Mesothelial cell of epicardium (in vitro differentiated cells): ENCODE results near the gene MCM7. TPM values are rescaled to one million over a fixed set of nuclear protein-coding genes. Genes with fewer than 3 reads are reported as not detected.

Experiments used
- DNase-seq, 2 experiments: peaks; one replicate each; pipeline ENCODE4 v3.0.0; 2021; ENCODE audit warnings: low spot score in 2 of 2; ENCODE audit not compliant: unreplicated experiment in 2 of 2
- H3K27ac Mint-ChIP-seq: 2 replicates; pipeline ENCODE4 v1.8.0; 2021; ENCODE audit warnings: mixed read lengths
- H3K27me3 Mint-ChIP-seq: 2 replicates; pipeline ENCODE4 v1.8.0; 2021; ENCODE audit warnings: low read depth, mixed read lengths
- H3K36me3 Mint-ChIP-seq: 2 replicates; pipeline ENCODE4 v1.8.0; 2021; ENCODE audit warnings: mixed read lengths
- H3K4me1 Mint-ChIP-seq: 2 replicates; pipeline ENCODE4 v1.8.0; 2021; ENCODE audit warnings: mixed read lengths
- H3K4me3 Mint-ChIP-seq: 2 replicates; pipeline ENCODE4 v1.8.0; 2021; ENCODE audit warnings: mild to moderate bottlenecking, moderate library complexity, mixed read lengths
- H3K9me3 Mint-ChIP-seq: 2 replicates; pipeline ENCODE4 v1.8.0; 2021; ENCODE audit warnings: mixed read lengths
- CTCF ChIP-seq: fragments of 200-600 bp; sonication (generic); IDR thresholded peaks from one replicate; pipeline ENCODE4 v1.5.0; 2021; ENCODE audit warnings: antibody characterized with exemption; ENCODE audit not compliant: unreplicated experiment
- total RNA-seq: library from RNA; stranded (reverse); gene quantifications from 3 replicates; pipeline ENCODE4 v1.2.1, GENCODE V29; 2021

MCM7 gene
- total RNA-seq, 1 donor from 2014 or later: 171 TPM

DNA sequence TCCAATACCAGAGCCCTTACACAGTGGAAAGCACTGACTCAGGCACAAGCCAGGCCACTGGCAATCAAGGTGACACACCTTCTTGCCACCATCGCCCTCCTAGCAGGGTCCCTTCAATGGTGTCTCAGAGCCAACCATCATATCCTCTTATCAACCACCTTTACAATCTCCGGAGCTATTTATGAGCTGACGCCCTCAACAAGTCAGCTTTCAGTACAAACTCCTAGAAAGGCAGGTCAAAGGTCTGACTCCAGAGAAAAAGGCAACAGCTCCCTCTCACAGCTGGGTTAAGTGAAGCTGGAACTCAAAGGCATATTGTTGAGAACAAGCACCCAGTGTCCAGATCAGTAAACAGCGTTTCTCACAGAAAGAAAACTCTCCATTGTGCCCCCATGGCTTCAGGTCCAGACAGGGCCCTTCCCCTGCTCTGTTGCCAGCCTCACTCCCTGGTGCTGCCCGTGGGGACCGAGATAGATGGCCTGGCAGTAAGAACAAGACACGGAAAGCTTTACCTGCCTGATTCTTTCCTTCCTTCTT lies 22.1 kb downstream of the MCM7 start:
- Mint-ChIP-seq H3K27me3 (no peaks in the 10 kb centered on the region), H3K27ac (peak overlapping the region; percentile 10), H3K4me3 (peak overlapping the region; percentile 96), H3K4me1 (peaks cover 31% of the 10 kb centered on the region), H3K36me3 (peaks cover 41% of the 10 kb centered on the region), H3K9me3 (peaks cover 18% of the 10 kb centered on the region)
- TF ChIP-seq CTCF: no peak
- DNase-seq: no peak

GRCh38 chr7:100077205-100077604 lies 24.0 kb downstream of the MCM7 start:
- no peak for DNase-seq
- Mint-ChIP-seq H3K36me3 (peaks cover 59% of the 10 kb centered on the region), H3K27me3 (no peaks in the 10 kb centered on the region), H3K27ac (no peak overlapping the region), H3K4me3 (peak overlapping the region; percentile 17), H3K9me3 (peaks cover 28% of the 10 kb centered on the region), H3K4me1 (peaks cover 24% of the 10 kb centered on the region)
- no peak for TF ChIP-seq CTCF

DNA sequence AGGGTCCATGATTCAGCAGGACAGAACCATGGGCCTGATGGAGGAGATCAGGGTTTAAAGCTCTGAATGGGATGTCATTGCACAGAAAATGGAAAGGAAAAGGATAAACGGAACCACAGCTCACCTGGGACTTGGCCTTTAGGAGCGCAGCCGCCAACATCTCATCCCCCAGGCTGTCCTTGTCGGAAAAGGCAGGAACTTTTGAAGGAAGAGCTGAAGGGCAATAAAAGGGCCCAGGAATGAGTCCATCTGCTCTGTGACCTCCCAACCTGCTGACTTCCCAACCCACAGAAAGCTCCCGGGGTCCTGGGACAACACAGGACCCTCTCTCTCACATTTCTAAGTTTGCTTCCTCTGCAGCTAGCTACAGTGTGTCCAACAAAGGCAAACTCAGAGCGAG lies 25.8 kb downstream of the MCM7 start:
- Mint-ChIP-seq H3K27me3 (no peaks in the 10 kb centered on the region), H3K36me3 (peaks cover 77% of the 10 kb centered on the region), H3K27ac (no peak overlapping the region), H3K4me3 (no peak overlapping the region), H3K4me1 (peaks cover 17% of the 10 kb centered on the region), H3K9me3 (peaks cover 45% of the 10 kb centered on the region)
- TF ChIP-seq CTCF: no peak
- DNase-seq: no peak

DNA sequence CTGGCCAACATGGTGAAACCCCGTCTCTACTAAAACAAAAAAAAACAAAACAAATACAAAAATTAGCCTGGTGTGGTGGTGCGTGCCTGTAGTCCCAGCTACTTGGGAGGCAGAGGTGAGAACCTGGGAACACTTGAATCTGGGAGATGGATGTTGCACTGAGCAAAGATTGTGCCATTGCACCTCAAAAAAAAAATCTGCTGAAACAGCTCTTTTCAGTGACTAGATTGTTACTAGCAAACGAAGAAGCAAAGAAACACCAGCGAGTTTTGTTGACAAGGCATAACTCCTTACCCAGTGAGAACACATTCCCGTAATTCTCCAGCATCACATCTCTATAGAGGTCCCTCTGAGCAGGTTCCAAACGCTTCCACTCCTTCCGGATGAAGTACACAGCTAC lies 26.4 kb downstream of the MCM7 start:
- Mint-ChIP-seq H3K9me3 (peaks cover 49% of the 10 kb centered on the region), H3K4me1 (peaks cover 12% of the 10 kb centered on the region), H3K27me3 (no peaks in the 10 kb centered on the region), H3K27ac (no peak overlapping the region), H3K4me3 (no peak overlapping the region), H3K36me3 (peaks cover 83% of the 10 kb centered on the region)
- TF ChIP-seq CTCF: no peak
- no peak for DNase-seq

DNA sequence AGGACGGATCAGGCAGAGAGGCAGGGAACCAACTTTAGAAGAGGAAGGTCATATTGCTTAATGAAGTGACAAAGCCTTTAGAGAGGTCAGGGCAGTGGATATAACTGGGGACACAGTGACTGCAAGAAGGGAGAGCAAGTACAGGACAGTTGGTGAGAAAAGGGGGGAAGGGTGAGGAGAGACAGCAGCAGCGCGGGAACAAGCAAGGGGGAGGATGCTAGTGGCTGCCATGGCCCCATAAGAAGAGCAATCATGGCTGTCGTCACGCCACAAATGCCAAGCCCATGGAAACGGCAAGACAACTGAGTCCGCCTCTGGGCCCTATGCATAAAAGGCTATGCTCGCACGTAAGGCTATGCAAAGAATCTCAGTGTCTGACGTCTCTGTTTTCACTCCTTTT lies 28.7 kb downstream of the MCM7 start:
- Mint-ChIP-seq H3K36me3 (peaks cover 83% of the 10 kb centered on the region), H3K4me1 (no peaks in the 10 kb centered on the region), H3K9me3 (peaks cover 53% of the 10 kb centered on the region), H3K27ac (no peak overlapping the region), H3K27me3 (no peaks in the 10 kb centered on the region), H3K4me3 (no peak overlapping the region)
- no peak for DNase-seq
- no peak for TF ChIP-seq CTCF
